CD4-positive, alpha-beta T cell (primary cell): Measurements from ENCODE around the gene ATL3. TPM values are rescaled to one million over a fixed set of nuclear protein-coding genes. Genes with fewer than 3 reads are reported as not detected.

Experiments
- ATAC-seq: fragments of 200-7000 bp; cut with Tn5 transposase; one replicate; pipeline ENCODE4 v1.10.0; 2022; ENCODE audit warnings: mild to moderate bottlenecking; ENCODE audit not compliant: poor library complexity
- CTCF ChIA-PET: fragments of 350-600 bp; sonication (Branson Sonifier 250); formaldehyde crosslinking; loops from one replicate; lab custom pipeline; 2021; ENCODE audit warnings: antibody characterized with exemption, inconsistent platforms; lab: Charles Lee
- POLR2A ChIA-PET: fragments of 350-600 bp; sonication (Branson Sonifier 250); formaldehyde crosslinking; loops from one replicate; lab custom pipeline; 2021; ENCODE audit warnings: antibody characterized with exemption, inconsistent platforms; lab: Charles Lee
- DNase-seq, 14 experiments: peaks; one replicate each; pipeline ENCODE4 v3.0.0-alpha.2; 2013 to 2020; ENCODE audit warnings: mixed read lengths in 2 of 14
- H3K27ac ChIP-seq, 2 donors: one replicate each; pipeline versions ENCODE4 v1.5.1 to v1.7.0; 2013; ENCODE audit warnings: low read length in 2 of 2, low read depth in 1 of 2, mild to moderate bottlenecking in 1 of 2
- H3K27me3 ChIP-seq, 2 experiments: 1 replicate in 1 of 2; 2 replicates in 1 of 2; pipeline versions ENCODE4 v1.6.1 to v1.7.0; 2013; ENCODE audit warnings: low read length in 2 of 2, control low read depth in 1 of 2, mild to moderate bottlenecking in 1 of 2, moderate library complexity in 1 of 2; ENCODE audit not compliant: insufficient read depth in 2 of 2, control insufficient read depth in 1 of 2
- H3K36me3 ChIP-seq: one replicate; pipeline ENCODE4 v1.6.1; 2013; ENCODE audit warnings: low read length, control low read depth; ENCODE audit not compliant: insufficient read depth
- H3K4me1 ChIP-seq: one replicate; pipeline ENCODE4 v1.6.1; 2013; ENCODE audit warnings: low read length, control low read depth; ENCODE audit not compliant: insufficient read depth
- H3K4me3 ChIP-seq: one replicate; pipeline ENCODE4 v1.5.1; 2013; ENCODE audit warnings: mild to moderate bottlenecking, low read length, moderate library complexity
- H3K9me3 ChIP-seq, 2 experiments: 1 replicate in 1 of 2; 2 replicates in 1 of 2; pipeline versions ENCODE4 v1.6.1 to v1.7.0; 2013; ENCODE audit warnings: low read length in 2 of 2, mild to moderate bottlenecking in 2 of 2, control low read depth in 1 of 2, moderate library complexity in 1 of 2; ENCODE audit not compliant: control insufficient read depth in 1 of 2, insufficient read depth in 1 of 2
- H3K27ac Mint-ChIP-seq: one replicate; pipeline ENCODE4 v1.8.0; 2020; ENCODE audit warnings: mixed read lengths
- H3K27me3 Mint-ChIP-seq: one replicate; pipeline ENCODE4 v1.8.0; 2021; ENCODE audit warnings: mixed read lengths
- H3K36me3 Mint-ChIP-seq: one replicate; pipeline ENCODE4 v1.8.0; 2021; ENCODE audit warnings: low read depth, mixed read lengths
- H3K4me1 Mint-ChIP-seq: one replicate; pipeline ENCODE4 v1.8.0; 2021; ENCODE audit warnings: low read depth, mixed read lengths
- H3K4me3 Mint-ChIP-seq: one replicate; pipeline ENCODE4 v1.8.0; 2020; ENCODE audit warnings: mild to moderate bottlenecking, mixed read lengths
- H3K9me3 Mint-ChIP-seq: one replicate; pipeline ENCODE4 v1.8.0; 2020; ENCODE audit warnings: mixed read lengths
- CTCF ChIP-seq: fragments of 200-600 bp; IDR thresholded peaks from one replicate; pipeline ENCODE4 v1.8.0; 2022; ENCODE audit warnings: antibody characterized with exemption, mild to moderate bottlenecking
- intact Hi-C, 2 experiments: fragments of 100-400 bp; cut with DNase I in 1 of 2; cut with micrococcal nuclease in 1 of 2; formaldehyde crosslinking; loops; one replicate each; pipeline versions ENCODE4 v1.15.1 to v1.9.0; 2023 to 2025; cut with DNase I, micrococcal nuclease
- total RNA-seq, 174 experiments: library from RNA in 2 of 174; stranded (reverse) in 2 of 174; gene quantifications; one replicate each; pipeline ENCODE4 v1.2.3 and lab custom pipeline; 2021 to 2026

ATL3 gene
- total RNA-seq, 2 experiments from 2014 or later = 14.5 to 16.5 TPM

GRCh38 chr11:63719987-63720386 lies 48.8 kb upstream of the ATL3 start:
- Mint-ChIP-seq H3K27me3 (no peaks in the 10 kb centered on the region), H3K9me3 (no peaks in the 10 kb centered on the region), H3K36me3 (no peaks in the 10 kb centered on the region), H3K4me1 (no peaks in the 10 kb centered on the region), H3K4me3 (no peak overlapping the region), H3K27ac (no peak overlapping the region)
- intact Hi-C loops = no loop called here
- ATAC-seq (no peak), DNase-seq (no peak)
- CTCF ChIA-PET = interaction anchor here (1.5 kb wide), 1 partner anchor 76 kb away, joined by 3 read pairs; no protein-coding TSS in a partner anchor
- Histone ChIP-seq H3K27me3 (no peaks in the 10 kb centered on the region), H3K9me3 (no peaks in the 10 kb centered on the region), H3K36me3 (no peaks in the 10 kb centered on the region), H3K27ac (no peak overlapping the region), H3K4me1 (no peaks in the 10 kb centered on the region), H3K4me3 (no peak overlapping the region)
- POLR2A ChIA-PET = no interaction called here
- no peak for TF ChIP-seq CTCF

DNA sequence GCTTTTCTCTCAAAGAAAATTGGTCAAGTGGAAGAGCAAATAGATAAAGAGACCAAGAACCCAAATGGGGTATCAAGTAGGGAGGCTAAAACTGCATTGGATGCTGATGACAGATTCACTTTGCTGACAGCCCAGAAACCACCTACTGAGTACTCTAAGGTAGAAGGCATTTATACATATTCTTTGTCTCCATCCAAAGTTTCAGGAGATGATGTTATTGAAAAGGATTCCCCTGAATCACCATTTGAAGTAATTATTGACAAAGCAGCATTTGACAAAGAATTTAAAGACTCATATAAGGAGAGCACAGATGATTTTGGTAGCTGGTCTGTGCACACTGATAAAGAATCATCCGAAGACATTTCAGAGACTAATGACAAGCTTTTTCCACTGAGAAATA lies 47.8 kb upstream of the ATL3 start:
- CTCF ChIA-PET = interaction anchor here (1.5 kb wide), 1 partner anchor 75 kb away, joined by 3 read pairs; no protein-coding TSS in a partner anchor
- Mint-ChIP-seq H3K36me3 (no peaks in the 10 kb centered on the region), H3K9me3 (no peaks in the 10 kb centered on the region), H3K4me3 (no peak overlapping the region), H3K27me3 (no peaks in the 10 kb centered on the region), H3K4me1 (no peaks in the 10 kb centered on the region), H3K27ac (no peak overlapping the region)
- H3K27ac ChIP-seq = no peak overlapping the region
- no peaks in the 10 kb centered on the region for H3K36me3 ChIP-seq
- no peak for ATAC-seq
- no peak overlapping the region for H3K4me3 ChIP-seq
- no peak for DNase-seq
- POLR2A ChIA-PET = no interaction called here
- H3K4me1 ChIP-seq = no peaks in the 10 kb centered on the region
- no peaks in the 10 kb centered on the region for H3K9me3 ChIP-seq
- H3K27me3 ChIP-seq = no peaks in the 10 kb centered on the region
- no peak for TF ChIP-seq CTCF
- intact Hi-C loops = no loop called here

DNA sequence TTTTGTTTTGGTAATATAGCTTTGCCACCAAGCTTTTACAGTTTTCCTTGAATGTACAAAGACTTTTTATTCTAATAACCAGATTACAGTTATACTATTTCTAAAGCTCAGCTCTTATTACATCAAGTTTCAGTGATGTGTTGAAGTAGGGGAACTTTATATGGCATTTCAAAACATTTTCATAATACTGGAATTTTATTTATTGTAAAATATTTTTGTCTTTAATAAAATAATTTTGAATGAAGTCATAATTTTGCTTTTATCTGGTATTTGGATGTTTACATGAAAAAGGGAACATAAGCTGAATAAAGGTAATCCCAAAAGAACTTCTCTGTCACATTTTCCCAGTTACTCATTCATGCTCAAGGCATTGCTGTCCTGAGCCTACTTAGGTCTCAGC lies 44.9 kb upstream of the ATL3 start:
- Histone ChIP-seq H3K4me1 (no peaks in the 10 kb centered on the region), H3K27me3 (no peaks in the 10 kb centered on the region), H3K4me3 (no peak overlapping the region), H3K9me3 (no peaks in the 10 kb centered on the region), H3K36me3 (no peaks in the 10 kb centered on the region), H3K27ac (no peak overlapping the region)
- no peaks in the 10 kb centered on the region for H3K27me3 Mint-ChIP-seq
- TF ChIP-seq CTCF = no peak
- H3K9me3 Mint-ChIP-seq = no peaks in the 10 kb centered on the region
- intact Hi-C loops = no loop called here
- ChIA-PET CTCF (no interaction called here), POLR2A (no interaction called here)
- DNase-seq (no peak), ATAC-seq (no peak)
- H3K27ac Mint-ChIP-seq = no peak overlapping the region
- H3K4me3 Mint-ChIP-seq = no peak overlapping the region
- H3K36me3 Mint-ChIP-seq = no peaks in the 10 kb centered on the region
- H3K4me1 Mint-ChIP-seq = no peaks in the 10 kb centered on the region
